Measurements from ENCODE around the gene MAP2K5.

GRCh38 chr15:67806536-67806935 lies 264.0 kb downstream of the MAP2K5 start:
- TF ChIP-seq CTCF (IDR thresholded peaks at IDR 0.05): no peak
- no peak for TF ChIP-seq POLR2A (IDR thresholded peaks at IDR 0.05)
- no peak for TF ChIP-seq EP300 (IDR thresholded peaks at IDR 0.05)

Data from tibial nerve (tissue), 4 donors.